ENCODE measurements around the gene UGT2B10.
"Not testable (repeated sequence)": the region's sequence is repeated elsewhere in the genome, so short reads cannot be mapped to it uniquely, and the experiment has no call there.

Gene UGT2B10

DNA sequence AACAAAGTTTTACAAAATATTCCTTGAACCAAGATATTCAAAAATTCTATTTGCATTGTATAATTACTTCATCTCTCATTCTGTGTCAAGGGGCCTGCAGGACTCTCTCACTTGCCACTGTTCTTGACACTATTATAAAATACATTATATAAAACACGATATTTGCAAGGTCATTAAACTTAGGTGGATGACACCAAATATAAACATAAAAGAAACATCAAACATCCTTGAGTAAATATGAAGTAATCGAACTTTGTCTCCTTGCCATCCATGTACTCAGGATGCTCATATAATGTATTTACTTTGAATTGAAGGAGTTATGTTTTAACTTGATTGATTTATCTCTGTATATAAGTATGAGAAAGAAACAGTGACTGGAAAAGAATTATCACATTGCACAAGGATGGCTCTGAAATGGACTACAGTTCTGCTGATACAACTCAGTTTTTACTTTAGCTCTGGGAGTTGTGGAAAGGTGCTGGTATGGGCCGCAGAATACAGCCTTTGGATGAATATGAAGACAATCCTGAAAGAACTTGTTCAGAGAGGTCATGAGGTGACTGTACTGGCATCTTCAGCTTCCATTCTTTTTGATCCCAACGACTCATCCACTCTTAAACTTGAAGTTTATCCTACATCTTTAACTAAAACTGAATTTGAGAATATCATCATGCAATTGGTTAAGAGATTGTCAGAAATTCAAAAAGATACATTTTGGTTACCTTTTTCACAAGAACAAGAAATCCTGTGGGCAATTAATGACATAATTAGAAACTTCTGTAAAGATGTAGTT lies at the start of gene UGT2B10:
Gene UGT2B10, plus strand, starts transcription at position 378 of the 793 bp plus-strand sequence. Its CDS starts 26 bp downstream, at position 404.
- DNase-seq (ENCODE audit: insufficient read length, low spot score) = not testable (repeated sequence)
- peak; percentile 8 for FAIRE-seq

GRCh38 chr4:68771836-68772235 lies 44.0 kb upstream of the UGT2B10 start:
- DNase-seq (ENCODE audit: insufficient read length, low spot score); FAIRE-seq: not testable (repeated sequence)

DNA sequence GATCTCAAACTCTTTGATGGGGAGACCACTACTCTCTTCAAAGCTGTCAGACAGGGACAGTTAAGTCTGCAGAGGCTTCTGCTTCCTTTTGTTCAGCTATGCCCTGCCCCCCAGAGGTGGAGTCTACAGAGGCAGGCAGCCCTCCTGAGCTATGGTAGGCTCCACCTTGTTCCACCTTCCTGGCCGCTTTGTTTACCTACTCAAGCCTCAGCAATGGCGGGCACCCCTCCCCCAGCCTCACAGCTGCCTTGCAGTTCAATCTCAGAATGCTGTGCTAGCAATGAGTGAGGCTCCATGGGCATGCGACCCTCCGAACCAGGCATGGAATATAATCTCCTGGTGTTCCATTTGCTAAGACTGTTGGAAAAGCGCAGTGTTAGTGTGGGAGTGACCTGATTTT lies 42.1 kb upstream of the UGT2B10 start:
- DNase-seq (ENCODE audit: insufficient read length, low spot score) = no peak
- no peak for FAIRE-seq

DNA sequence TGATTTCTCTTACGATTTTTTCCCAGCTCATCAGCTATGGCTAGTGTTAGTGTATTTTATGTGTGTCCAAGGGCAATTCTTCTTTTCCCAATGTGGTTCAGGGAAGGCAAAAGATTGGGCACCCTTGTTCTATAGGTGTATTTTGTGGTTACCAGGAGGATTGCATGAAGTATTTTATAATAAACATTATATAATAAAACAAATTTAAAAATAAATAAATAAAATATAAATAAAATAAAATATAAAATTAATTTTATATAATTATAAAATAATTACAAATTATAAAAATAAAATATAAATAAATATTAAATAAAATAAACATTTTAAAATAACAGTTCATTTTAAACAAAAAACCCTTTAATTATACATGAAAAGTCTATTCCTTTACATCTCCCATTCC lies 35.6 kb upstream of the UGT2B10 start:
- no peak for FAIRE-seq
- no peak for DNase-seq (ENCODE audit: insufficient read length, low spot score)

DNA sequence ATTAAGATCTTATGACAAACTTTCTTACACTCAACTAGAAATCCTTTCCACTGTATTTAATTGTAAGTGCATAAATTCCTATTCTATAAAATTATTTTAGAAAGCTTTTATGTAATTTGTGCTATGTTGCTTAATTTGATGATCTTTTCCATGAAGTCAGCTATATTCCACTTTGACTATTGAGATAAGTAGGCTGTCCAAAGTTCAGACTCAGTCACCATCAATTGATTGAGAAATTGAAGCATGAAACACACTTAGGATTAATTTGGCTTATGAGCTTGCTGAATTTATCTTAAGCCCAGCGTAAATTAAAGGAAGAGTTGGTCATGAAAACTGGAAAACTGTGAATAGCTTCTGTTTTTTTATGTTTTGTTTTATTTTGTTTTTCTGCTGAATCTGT lies 18.7 kb upstream of the UGT2B10 start:
- DNase-seq (ENCODE audit: insufficient read length, low spot score) (no peak), FAIRE-seq (no peak)

DNA sequence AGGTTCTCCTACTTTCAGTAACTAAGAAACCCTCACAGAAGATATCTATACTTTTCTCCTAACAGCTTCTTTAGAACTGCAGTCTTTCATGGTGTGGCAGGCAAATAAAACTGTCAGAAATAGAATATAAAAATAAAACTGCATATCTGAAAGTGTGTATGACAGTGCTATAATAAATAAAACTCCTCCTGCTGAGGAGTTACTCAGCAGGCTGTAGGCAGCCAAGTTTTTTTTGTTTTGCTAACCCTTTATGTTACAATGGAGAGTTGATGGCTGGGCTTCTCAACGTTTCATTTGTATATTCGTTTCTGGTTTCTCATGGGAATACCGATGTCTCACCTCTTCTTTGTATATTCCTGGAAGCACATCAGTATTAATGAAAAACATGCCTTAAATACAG lies 18.2 kb upstream of the UGT2B10 start:
- FAIRE-seq (no peak), DNase-seq (ENCODE audit: insufficient read length, low spot score) (no peak)

GRCh38 chr4:68803013-68803412 lies 12.8 kb upstream of the UGT2B10 start:
- no peak for FAIRE-seq

GRCh38 chr4:68808060-68808459 lies 7.7 kb upstream of the UGT2B10 start:
- FAIRE-seq (no peak), DNase-seq (ENCODE audit: insufficient read length, low spot score) (no peak)

More at GRCh38 chr4:68803013-68803412, 12.8 kb upstream of the UGT2B10 start:
- DNase-seq (ENCODE audit: insufficient read length, low spot score) = no peak

DNA sequence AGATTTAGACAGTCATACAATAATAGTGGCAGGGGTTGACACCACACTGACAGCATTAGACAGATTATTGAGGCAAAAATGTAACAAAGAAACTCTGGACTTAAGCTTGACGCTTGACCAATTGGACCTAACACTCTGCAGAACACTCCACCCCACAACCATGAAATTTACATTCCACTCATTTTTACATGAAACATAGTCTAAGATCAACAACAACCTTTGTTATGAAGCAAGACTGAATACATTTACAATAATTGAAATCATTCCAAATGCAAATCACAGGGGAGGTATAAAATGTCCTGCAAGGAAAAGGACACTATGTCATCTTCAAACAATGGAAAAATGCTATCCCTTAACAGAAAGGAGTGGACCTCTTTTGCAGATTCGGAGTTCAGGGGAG lies 4.9 kb upstream of the UGT2B10 start:
- no peak for DNase-seq (ENCODE audit: insufficient read length, low spot score)
- no peak for FAIRE-seq

GRCh38 chr4:68816410-68817265 lies 844 bp downstream of the UGT2B10 start:
- peak; percentile 89 for FAIRE-seq

DNA sequence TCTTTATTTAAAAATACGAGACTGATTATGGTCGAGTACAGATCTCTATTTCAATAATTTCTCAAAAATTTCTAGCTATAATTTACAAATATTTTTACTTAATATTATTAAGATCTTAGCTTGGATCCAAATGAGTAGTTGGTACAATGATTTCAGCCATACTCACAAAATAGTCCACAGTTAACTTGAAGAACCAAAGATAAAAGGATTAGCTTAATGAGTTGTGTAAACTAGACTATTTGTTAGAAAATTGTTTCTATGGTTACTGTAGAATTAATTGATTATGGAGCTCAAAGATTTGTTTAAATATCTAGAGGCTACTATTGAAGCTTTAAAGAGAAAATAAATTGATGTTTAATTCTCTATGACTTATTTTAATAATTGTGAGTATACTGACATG lies 1.6 kb downstream of the UGT2B10 start:
- no peak for DNase-seq (ENCODE audit: insufficient read length, low spot score)
- no peak for FAIRE-seq

More at GRCh38 chr4:68816410-68817265, 844 bp downstream of the UGT2B10 start:
- not testable (repeated sequence) for DNase-seq (ENCODE audit: insufficient read length, low spot score)

DNA sequence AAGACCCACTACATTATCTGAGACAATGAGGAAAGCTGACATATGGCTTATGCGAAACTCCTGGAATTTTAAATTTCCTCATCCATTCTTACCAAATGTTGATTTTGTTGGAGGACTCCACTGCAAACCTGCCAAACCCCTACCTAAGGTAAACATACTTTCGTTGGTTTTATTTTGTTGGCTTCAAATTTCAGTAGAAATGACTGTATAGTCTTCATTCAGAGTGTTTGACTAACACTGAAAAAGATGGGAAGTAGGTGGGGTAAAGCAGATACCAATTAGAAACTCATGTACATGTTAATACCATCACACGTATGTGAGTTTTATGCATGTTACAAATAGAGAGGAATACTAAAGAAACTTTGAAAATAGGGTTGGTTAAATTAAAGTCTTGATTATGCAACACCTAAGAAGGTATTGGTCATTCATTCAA lies 2.3 kb downstream of the UGT2B10 start:
- DNase-seq (ENCODE audit: insufficient read length, low spot score); FAIRE-seq: not testable (repeated sequence)

- FAIRE-seq = no peak
These were observed 15.8 kb downstream of the UGT2B10 start for GRCh38 chr4:68831642-68832041.

GRCh38 chr4:68850293-68850692 lies 34.5 kb downstream of the UGT2B10 start:
- no peak for DNase-seq (ENCODE audit: insufficient read length, low spot score)
- FAIRE-seq = no peak

More at GRCh38 chr4:68831642-68832041, 15.8 kb downstream of the UGT2B10 start:
- no peak for DNase-seq (ENCODE audit: insufficient read length, low spot score)

GRCh38 chr4:68855771-68856170 lies 40.0 kb downstream of the UGT2B10 start:
- FAIRE-seq = no peak

DNA sequence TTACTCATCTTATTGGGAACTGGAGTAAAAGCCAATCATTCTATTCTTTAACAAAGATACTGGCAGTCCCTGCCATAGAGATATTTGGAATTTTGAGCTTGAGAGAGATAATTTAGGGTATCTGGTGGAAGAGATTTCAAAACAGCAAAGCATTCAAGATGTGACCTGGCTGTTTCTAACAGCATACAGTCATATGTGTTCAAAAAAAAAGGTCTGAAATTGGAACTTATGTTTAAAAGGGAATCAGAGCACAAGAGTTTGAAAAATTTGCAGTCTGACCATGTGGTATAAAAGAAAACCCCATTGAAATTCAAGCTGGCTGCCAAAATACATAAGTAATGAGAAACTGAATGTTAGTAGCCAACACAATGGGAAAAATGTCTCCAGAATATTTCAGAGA lies 42.2 kb downstream of the UGT2B10 start:
- no peak for FAIRE-seq
- no peak for DNase-seq (ENCODE audit: insufficient read length, low spot score)

More at GRCh38 chr4:68855771-68856170, 40.0 kb downstream of the UGT2B10 start:
- DNase-seq (ENCODE audit: insufficient read length, low spot score) = no peak

DNA sequence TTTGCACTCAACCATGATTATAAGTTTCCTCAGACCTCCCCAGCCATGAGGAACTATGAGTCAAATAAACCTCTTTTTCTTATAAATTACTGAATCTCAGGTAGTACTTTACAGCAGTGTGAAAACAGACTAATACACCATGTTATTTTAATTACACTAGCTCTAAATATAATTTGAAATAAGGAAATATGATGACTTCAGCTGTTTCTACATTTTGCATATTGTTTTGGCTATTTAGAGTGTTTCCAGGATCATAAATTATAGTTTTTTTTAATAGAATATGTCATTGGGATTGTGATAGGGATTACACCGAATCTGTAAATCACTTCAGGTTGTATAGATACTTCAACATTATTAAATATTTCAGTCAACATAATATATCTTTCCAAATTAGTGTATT lies 43.9 kb downstream of the UGT2B10 start:
- DNase-seq (ENCODE audit: insufficient read length, low spot score) (no peak), FAIRE-seq (no peak)

- DNase-seq (ENCODE audit: insufficient read length, low spot score) (no peak), FAIRE-seq (no peak)
These were observed 45.3 kb downstream of the UGT2B10 start for GRCh38 chr4:68861057-68861456.

DNA sequence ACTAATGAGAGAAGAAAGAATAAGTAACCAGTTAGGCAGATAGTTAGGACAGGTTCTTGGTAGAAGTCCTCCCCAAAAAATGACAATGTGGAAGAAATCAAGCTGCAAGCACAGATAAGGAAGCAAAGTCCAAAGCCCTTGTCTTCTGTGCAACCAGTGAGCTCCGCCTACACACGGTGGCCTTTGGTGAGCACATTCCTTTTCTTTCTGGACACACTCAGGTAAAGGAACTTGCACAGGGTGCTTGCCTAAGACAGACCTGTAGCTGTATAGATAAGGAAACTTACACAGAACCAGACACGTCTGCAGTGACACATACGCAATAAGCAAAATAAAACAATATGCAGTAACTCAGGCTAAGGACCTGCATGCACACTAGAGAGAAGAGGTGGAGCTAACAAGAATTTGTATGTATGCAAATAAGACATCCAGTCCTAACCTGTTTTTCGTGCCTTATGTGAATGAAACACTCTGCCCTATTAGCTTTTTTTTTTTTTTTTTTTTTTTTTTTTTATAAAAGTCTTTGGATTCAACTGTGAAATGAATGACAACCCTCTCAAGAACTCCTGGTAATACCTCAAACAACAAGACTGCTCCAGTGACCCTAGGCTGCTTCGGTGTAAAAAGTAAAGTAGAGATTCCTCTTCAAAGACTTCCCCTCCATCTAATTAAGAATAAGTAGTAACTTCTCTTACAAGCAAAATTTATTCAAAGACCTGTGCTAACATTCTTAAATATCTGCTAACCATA lies 48.8 kb downstream of the UGT2B10 start:
- no peak for DNase-seq (ENCODE audit: insufficient read length, low spot score)
- FAIRE-seq = no peak

GRCh38 chr4:68865188-68865638 lies 49.4 kb downstream of the UGT2B10 start:
- DNase-seq (ENCODE audit: insufficient read length, low spot score) (no peak), FAIRE-seq (no peak)

GRCh38 chr4:68865760-68866159 lies 50.0 kb downstream of the UGT2B10 start:
- FAIRE-seq = no peak
- DNase-seq (ENCODE audit: insufficient read length, low spot score) = no peak

Data from GM19239 (cell line).